Activated T-helper 1 cell treated with Interleukin-2 at 50 U/mL for 16 hours (primary cell): ENCODE data around the gene FHDC1.

Experiments
- DNase-seq: peaks from one replicate; pipeline ENCODE4 v3.0.0-alpha.2; 2020; ENCODE audit warnings: low read depth

FHDC1 gene

DNA sequence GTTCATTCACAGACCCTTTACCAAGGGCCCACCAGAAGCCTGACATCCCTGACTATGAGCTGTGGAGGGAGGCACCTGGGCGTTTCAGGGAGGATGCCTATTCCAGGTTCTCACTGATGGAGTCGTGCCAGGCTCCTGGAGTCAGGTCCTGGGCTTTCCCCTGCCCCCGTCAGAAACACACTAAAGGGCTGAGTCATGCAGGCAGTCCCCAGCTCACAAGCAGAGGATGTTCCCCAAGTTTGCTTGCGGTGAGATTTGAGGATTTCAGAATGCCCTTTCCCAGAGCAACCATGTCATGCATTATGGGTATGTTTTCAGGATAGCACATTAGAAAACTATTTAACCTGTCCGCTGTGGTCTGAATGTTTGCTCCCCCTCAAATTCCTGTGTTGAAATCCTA lies 45.2 kb downstream of the FHDC1 start:
- DNase-seq, result no peak

DNA sequence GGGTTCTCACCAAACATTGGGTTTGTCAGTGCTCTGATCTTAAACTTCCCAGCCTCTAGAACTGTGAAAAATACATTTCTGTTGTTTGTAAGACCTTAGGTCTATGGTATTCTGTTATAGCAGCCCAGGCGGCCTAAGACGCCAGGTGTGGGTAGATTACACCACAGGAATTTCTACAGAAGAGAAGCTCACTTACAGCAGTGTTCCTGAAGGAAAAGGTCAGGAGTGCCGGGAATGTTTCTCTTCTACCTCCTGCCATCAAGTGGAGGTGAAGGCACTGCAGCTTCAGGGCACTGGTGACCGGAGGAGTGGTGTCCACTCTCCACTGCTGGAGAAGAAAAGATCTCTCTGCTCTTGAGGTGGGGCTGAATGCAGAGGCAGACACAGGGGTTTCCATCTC lies 45.7 kb downstream of the FHDC1 start:
- DNase-seq, result no peak

DNA sequence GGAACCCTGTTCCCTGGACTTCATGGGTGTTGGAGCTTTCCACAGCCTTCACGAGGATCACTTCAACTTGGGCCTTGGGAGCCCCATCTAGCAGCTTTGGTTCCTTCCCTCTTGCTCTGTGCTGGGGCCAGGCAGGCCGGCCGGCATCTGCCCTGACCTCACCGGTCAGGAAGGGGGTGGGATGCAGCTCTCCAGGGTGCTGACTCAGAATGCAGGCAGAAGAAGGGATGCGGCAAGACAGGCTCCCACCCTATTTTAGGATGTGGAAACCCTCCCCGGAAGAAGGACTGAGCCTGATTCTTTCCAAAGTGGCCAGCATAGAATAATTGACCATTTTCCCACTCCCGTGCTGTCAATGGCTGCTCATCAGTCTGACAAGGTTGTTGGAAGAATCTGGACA lies 47.1 kb downstream of the FHDC1 start:
- DNase-seq, result no peak

DNA sequence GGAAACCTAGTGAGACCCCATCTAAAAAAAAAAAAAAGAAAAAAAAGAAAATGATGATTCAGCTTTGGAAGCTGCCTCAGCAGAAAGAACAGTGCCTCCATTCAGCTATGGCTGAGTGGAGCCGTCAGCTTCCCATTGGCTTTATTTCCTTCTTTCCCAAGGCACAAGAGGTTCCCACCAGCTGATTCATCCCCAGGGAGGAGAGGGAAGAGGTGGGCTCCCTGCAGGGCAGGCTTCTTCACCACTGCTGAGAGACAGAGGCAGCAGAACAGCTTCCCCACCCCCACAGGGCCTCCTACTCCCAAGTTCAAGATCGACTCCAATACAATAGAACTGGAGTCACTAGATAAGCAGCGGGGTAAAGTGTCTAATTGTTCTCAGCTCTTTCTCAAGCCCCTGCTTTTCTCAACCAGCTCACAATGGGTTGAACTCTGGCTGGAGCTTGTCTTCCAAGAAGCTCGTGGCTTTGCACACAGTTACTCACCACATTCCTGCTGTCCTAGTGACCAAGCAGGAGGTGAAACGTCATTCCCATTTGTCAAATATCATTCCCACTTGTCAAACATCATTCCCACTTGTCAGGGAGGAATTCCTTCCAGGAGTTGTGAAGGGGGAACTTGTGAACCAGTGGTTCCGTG lies 47.8 kb downstream of the FHDC1 start:
- no peak for DNase-seq

DNA sequence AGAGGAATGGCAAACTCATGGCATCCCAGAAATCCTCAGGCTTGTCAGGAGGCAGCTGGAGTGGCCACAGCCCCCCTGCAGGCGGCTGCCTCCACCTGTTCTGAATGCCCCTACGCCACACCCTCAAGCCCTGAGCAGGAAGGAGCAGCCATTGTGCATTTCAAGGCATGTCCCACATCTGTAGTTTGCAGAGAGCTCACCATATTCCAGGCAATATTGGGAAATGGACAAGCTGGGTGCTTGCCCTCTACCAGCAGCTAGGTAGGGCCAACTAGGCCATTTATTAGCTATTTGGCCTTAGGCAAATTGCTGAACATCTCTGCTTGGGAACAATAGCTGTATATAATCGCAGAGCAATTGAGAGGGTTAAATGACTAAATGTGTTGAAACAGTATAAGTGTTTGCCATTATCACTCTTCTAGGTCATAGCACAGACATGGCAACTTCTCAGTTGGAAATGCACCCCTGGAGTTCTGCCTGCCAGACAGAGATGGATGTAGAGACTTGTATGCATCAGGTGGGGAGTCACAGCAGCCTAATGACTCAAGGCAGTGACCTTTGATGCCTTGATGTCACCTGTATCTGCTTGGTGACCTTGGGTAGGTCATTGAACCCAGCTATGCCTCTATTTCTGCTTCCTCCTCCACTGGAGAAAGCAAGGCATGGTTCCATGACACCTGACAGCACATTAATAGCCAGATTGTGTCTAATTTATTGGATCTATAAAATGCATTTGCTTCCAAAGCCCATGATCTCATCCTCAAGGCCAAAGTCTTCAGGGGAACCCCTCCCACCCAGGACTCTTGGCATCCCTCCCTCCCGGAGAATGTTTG lies 52.8 kb downstream of the FHDC1 start:
- DNase-seq, result no peak

GRCh38 chr4:152989554-152989970 lies 53.4 kb downstream of the FHDC1 start:
- no peak for DNase-seq

DNA sequence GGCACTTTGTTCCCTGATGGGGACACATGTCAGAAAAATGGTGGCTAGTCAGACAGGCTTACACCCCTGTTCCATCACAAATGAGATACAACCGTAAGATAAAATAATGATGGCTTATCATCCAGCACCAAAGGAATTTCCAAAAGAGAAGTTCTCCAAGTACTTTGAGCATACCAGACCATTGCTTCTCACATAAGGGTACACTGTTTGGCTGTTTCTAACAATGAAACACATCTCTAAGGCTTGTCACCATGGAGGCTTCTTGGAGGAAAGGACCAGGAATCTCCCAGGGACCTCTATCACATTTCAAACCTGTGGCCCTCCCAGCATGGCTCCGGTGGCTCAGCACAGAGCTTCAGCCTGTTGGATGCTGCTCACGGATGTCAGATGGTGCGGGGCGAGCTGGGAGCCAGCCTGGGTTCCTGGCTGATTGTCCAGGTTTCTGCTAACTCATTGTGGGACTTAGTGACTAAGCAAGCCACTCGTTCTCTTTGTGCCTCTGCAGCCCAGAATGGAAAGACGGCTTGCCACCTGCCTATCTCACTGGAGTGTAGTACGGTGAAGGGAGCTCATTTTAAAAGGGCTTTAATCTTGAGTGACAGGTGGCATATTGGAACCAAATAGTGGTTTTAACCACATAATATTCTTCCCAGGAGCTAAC lies 54.5 kb downstream of the FHDC1 start:
- no peak for DNase-seq

GRCh38 chr4:152991398-152991797 lies 55.3 kb downstream of the FHDC1 start:
- no peak for DNase-seq

DNA sequence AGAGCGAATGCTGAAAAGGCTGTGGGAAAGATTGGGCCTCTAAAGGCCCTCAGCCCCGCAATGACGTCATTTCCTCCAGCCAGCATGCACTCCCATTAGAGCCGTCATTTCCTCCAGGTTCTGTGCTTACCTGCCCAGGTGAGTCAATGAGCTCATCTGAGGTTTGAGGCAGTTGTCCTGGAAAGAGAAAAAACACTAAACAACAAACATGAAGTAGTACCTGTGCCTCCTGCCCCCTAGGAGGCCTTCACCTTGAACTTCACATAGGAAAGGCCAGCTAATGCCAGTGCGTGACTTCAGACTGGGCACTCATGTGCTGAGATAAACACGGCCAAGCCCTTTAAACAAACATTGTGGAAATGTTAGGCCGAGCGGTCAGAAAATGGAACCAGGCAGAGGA lies 55.9 kb downstream of the FHDC1 start:
- DNase-seq, result no peak

DNA sequence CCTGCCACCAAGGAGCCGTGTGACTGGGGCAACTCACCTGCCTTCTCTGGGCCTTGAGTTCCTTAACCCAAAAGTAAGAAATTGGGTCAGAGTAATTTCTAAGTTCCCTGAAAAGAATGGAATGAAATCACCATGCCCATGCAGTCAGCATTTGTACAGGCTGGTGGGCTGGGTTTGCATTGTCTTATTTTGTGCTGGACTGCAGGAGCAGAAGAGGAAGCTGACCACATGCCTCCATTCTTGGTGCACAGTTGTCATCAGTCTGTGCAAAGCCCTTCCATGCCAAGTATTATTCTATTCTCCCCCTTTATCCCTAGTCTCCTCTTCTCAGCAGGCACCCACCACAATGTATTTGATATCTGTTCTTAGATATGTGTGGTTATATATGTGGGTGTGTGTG lies 56.3 kb downstream of the FHDC1 start:
- no peak for DNase-seq

GRCh38 chr4:152994038-152994437 lies 57.9 kb downstream of the FHDC1 start:
- no peak for DNase-seq

DNA sequence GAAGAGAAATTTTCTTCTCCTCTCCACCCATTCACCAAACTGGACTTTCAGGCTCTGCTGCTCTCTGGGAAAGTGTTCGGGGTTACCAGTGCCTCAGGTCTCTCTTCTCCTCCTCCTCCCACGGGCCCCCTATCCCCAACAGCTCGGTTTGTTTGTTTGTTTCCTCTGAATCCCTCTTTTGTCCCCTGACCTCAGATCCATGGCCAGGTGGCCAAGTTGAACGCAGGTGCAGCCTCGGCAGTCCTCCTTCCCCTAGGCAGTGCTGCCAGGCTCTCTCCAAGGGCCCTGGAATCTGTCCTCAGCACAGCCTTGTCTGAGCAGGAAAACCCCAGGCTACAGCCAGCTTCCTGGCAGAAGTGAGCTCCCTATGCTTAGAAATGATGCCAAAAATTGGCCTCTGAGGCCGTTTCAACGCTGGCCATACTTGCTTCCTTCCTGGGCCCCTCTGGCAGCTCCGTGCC lies 60.0 kb downstream of the FHDC1 start:
- DNase-seq, result no peak

DNA sequence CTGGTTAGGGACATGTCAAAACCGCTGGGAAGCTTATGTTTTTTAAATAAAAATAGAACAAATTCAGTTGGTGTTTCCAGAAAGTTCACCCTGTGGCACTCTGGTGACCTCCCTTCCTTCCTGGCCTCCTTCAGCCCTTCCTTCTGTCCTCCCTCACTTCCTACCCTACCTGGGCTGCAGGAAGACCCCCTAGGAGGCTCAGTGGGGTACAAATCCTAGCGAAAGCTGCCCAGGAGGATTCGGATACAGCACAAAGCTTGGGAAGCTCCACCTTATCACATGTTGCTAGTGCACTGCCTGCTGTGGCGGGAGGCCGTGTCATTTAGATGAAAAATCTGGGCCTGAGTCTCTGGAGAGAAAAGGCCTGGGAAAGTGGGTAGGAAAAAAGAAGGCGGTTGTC lies 60.5 kb downstream of the FHDC1 start:
- DNase-seq, result no peak

GRCh38 chr4:152997288-152997687 lies 61.2 kb downstream of the FHDC1 start:
- no peak for DNase-seq

GRCh38 chr4:152997771-152998487 lies 61.8 kb downstream of the FHDC1 start:
- DNase-seq, result no peak

GRCh38 chr4:152998861-152999260 lies 62.7 kb downstream of the FHDC1 start:
- DNase-seq, result no peak

DNA sequence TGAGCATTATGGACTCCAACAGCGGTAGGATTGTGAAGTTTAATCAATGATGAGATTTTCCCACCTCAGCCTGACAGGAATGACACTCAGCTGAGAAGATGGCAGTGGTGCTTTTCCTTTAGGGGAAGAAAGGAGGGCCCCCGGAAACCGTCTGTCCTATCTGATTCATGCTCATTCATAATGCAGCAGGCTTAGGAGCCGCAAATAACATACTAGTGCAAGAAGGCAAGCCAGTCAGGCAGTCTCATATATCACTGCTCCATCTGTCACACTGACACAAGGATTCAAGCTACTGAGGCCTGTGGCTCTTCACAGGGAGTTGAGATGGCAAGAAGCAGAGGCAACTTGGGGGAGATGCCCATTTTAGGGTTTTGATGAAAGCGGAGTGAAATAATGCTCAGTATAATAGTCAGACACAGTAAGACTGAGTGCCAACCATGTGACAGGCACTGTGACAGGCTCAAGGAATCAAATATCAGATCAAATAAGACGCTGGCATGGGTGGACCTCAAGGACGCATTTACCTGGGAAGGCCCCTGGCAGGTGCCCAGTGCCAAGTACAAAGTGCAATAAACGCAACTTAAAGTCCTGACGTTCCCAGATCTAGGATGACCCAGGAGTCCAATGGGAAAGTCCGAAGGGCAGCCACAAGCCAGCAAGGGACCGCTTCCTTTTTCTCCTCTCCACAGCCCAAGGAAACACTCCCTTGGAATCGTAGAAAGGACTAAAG lies 63.4 kb downstream of the FHDC1 start:
- no peak for DNase-seq

GRCh38 chr4:153000076-153000420 lies 63.9 kb downstream of the FHDC1 start:
- DNase-seq, result no peak

DNA sequence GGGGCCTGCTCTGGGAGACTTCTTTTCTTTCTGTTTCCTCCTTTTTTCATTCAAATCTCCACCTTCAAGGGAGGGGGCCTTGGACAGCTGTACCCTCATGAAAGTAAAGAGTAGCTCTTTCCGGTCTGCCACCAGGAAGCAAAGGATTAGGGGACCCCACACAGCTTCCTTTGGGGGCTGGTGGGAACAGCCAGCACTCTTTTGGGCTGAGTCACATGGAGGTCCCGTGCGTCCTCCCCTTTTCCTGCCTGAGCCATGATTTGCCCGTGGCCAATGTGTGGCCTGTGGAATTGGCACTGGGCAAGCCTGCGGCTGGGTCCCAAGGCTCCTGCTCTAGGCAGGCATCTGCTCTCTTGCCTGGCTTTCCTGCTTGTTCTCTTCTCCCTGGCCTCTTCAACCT lies 65.5 kb downstream of the FHDC1 start:
- DNase-seq, result no peak

DNA sequence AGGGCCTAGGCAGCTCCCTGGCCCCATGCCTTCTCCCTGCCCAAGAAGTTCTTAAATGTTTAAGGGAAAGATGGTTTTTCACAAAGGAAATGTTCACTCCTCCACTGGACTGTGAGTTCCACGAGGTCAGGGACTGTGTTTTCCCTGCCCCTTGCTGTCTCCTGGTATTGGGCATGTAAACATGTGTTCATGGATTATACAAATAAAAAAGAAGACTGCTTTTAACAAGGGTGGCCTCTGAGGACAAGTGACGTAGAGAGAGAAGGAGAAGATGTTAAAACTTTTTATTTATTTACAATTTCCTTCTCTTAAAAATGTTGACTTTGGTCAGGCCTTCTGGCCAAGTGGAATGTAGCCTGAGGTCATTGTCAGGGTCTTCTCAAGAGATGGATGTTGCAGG lies 66.0 kb downstream of the FHDC1 start:
- DNase-seq, result no peak

- DNase-seq, result no peak
These were observed 68.1 kb downstream of the FHDC1 start for GRCh38 chr4:153004081-153004850.
